Activated CD8-positive, alpha-beta memory T cell treated with anti-CD3 and anti-CD28 coated beads for 24 hours (primary cell): ENCODE results near the gene ABCB6.
A peak's percentile ranks its signal among the peaks of the same experiment; 100 is the strongest.

Source experiments
- DNase-seq: peaks from one replicate; pipeline ENCODE4 v3.0.0-alpha.2; 2020

The ABCB6 gene

GRCh38 chr2:219165058-219165911, 53.5 kb downstream of the ABCB6 start:
- DNase-seq, result no peak

- no peak for DNase-seq
These were observed 55.6 kb downstream of the ABCB6 start for GRCh38 chr2:219163156-219163555.

GRCh38 chr2:219161097-219161496, 57.7 kb downstream of the ABCB6 start:
- no peak for DNase-seq

- DNase-seq, result peak; percentile 99
These were observed 58.4 kb downstream of the ABCB6 start, which contains the start of gene NHEJ1 for GRCh38 chr2:219160186-219161017. Gene NHEJ1, minus strand, starts transcription at chr2:219160815. Its CDS starts 2,453 bp downstream, at chr2:219158362.
